Measurements from ENCODE around the gene RASSF3. TPM values are rescaled to one million over a fixed set of nuclear protein-coding genes. Genes with fewer than 3 reads are reported as not detected.

RASSF3 gene
- total and polyA plus RNA-seq, 2 donors = 9.4 to 22.8 TPM

DNA sequence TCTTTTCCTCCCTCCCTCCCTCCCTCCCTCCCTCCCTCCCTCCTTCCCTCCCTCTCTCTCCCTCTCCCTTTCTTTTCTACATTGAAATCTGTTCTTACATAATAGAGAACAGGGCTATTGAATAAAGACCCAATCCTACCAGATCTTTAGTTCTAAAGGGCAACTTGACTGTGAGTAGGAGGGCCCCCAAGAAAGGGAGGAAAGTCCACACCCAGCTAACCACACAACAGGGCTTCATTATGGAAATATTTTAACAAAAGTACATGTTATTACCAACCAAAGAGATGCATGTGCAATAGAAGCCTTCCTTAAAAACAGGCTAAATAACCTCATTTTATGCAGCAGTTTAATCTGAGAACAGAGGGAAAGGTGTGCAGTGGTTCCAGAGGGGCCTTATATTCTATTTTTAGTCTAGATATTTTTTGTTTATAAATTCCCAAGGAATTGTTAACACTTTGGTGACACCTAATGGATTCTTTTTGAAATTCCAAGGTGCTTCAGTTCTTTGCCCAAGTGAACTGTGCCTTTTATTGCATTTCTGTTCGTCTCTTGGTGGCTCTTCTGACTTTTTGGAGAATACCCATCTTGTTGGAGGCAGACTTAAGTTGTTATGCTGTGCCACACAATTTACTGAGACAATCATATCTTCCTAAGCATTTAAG is 85.9 kb downstream of the RASSF3 start:
- no peak overlapping the region for H3K27ac ChIP-seq (ENCODE audit: low read depth in 1 of 2, low read length in 1 of 2)
- H3K4me3 ChIP-seq (ENCODE audit: low read length in 2 of 2) = no peak overlapping the region
- peaks cover 11 to 14% of the 10 kb centered on the region in 2 donors for H3K36me3 ChIP-seq (ENCODE audit: control insufficient read depth in 2 of 2, insufficient read depth in 2 of 2, low read length in 1 of 2)
- 86% methylated on average over 1 of the region's 1 CpG for WGBS
- no peaks in the 10 kb centered on the region for H3K27me3 ChIP-seq (ENCODE audit: control insufficient read depth in 2 of 2, insufficient read depth in 1 of 2, low read length in 1 of 2)
- H3K9me3 ChIP-seq (ENCODE audit: control insufficient read depth in 2 of 2, insufficient read depth in 1 of 2, low read length in 1 of 2) = no peaks in the 10 kb centered on the region
- peaks cover 2 to 10% of the 10 kb centered on the region in 2 donors for H3K4me1 ChIP-seq (ENCODE audit: control insufficient read depth in 2 of 2, insufficient read depth in 2 of 2, low read length in 2 of 2)
- DNase-seq (ENCODE audit: low read depth in 6 of 9, low spot score in 9 of 9) = no peak

DNA sequence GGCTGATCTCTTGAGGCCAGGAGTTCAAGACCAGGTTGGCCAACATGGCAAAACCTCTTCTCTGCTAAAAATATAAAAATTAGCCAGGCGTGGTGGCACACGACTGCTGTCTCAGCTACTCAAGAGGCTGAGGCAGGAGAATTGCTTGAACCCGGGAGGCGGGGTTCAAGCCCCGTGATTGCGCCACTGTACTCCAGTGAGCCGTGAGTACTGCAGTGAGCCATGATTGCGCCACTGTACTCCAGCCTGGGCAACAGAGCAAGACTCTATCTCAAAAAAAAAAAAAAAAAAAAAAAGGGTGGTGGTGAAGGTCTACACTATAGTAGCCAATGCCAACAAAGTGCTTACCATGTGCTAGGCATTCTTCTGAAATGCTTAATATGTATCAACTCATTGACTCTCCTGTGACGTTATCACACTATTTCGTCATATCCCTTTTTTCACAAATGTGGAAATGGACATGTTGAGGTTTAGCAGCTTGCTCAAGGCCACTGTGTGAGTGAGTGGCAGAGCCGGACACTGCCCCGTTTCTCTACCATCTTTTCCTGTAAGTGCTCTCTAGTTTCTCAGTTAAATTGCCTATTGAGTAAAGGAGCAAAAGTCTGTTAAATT is 89.3 kb downstream of the RASSF3 start:
- H3K27me3 ChIP-seq (ENCODE audit: control insufficient read depth in 2 of 2, insufficient read depth in 1 of 2, low read length in 1 of 2) = no peaks in the 10 kb centered on the region
- no peak for DNase-seq (ENCODE audit: low read depth in 6 of 9, low spot score in 9 of 9)
- peaks cover 2 to 8% of the 10 kb centered on the region in 2 donors for H3K4me1 ChIP-seq (ENCODE audit: control insufficient read depth in 2 of 2, insufficient read depth in 2 of 2, low read length in 2 of 2)
- no peak overlapping the region for H3K4me3 ChIP-seq (ENCODE audit: low read length in 2 of 2)
- H3K36me3 ChIP-seq (ENCODE audit: control insufficient read depth in 2 of 2, insufficient read depth in 2 of 2, low read length in 1 of 2) = peaks cover 8 to 10% of the 10 kb centered on the region in 2 donors
- no peak overlapping the region for H3K27ac ChIP-seq (ENCODE audit: low read depth in 1 of 2, low read length in 1 of 2)
- WGBS = 96% methylated on average over 12 of the region's 12 CpGs
- no peaks in the 10 kb centered on the region for H3K9me3 ChIP-seq (ENCODE audit: control insufficient read depth in 2 of 2, insufficient read depth in 1 of 2, low read length in 1 of 2)

DNA sequence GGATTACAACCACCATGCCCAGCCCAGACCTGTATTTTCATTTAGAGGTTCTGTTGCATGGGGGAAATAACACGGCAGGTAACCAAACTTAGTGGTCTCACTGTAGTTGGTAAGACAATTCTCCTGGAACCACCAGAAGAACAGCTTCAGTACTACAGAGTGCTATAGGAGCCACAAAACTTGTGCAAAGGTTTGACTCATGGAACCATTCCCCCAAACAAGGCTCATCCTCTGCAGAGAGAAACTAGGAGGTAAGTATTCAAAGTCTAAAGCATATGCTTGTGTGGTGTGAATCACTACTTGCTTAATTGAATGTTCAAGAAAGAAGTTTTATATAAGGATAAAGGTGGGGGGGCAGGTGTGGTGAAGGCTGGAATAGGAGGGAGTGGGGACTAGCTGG is 90.2 kb downstream of the RASSF3 start:
- no peak for DNase-seq (ENCODE audit: low read depth in 6 of 9, low spot score in 9 of 9)
- H3K4me3 ChIP-seq (ENCODE audit: low read length in 2 of 2) = no peak overlapping the region
- no peaks in the 10 kb centered on the region for H3K27me3 ChIP-seq (ENCODE audit: control insufficient read depth in 2 of 2, insufficient read depth in 1 of 2, low read length in 1 of 2)
- H3K36me3 ChIP-seq (ENCODE audit: control insufficient read depth in 2 of 2, insufficient read depth in 2 of 2, low read length in 1 of 2) = peaks cover under 1 to 2% of the 10 kb centered on the region in 2 donors
- no peak overlapping the region for H3K27ac ChIP-seq (ENCODE audit: low read depth in 1 of 2, low read length in 1 of 2)
- peaks cover 2 to 8% of the 10 kb centered on the region in 2 donors for H3K4me1 ChIP-seq (ENCODE audit: control insufficient read depth in 2 of 2, insufficient read depth in 2 of 2, low read length in 2 of 2)
- H3K9me3 ChIP-seq (ENCODE audit: control insufficient read depth in 2 of 2, insufficient read depth in 1 of 2, low read length in 1 of 2) = no peaks in the 10 kb centered on the region
- 98% methylated on average over 1 of the region's 1 CpG for whole genome bisulfite sequencing

DNA sequence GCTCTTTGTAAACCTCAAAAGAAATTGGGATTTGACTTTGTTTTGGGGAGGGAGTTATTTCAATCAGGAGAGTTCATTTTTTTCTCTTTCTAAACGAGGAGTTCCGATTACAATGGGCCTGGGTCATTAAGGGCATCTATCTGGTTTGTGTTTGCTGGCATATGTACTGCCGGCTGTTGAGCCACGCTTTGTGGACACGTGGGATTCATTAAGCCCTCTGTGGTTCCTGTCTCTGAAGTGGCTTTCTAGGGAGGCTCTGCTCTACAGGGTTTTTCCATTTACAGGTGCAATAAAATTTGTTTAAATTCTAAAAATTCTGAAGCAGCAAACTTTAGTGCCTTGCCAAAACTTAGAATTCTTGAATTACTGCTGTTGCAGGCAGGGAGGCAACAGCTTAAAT is 91.0 kb downstream of the RASSF3 start:
- DNase-seq (ENCODE audit: low read depth in 6 of 9, low spot score in 9 of 9) = no peak
- WGBS = 60% methylated on average over 5 of the region's 5 CpGs
- H3K27ac ChIP-seq (ENCODE audit: low read depth in 1 of 2, low read length in 1 of 2) = no peak overlapping the region
- no peaks in the 10 kb centered on the region for H3K36me3 ChIP-seq (ENCODE audit: control insufficient read depth in 2 of 2, insufficient read depth in 2 of 2, low read length in 1 of 2)
- no peaks in the 10 kb centered on the region for H3K27me3 ChIP-seq (ENCODE audit: control insufficient read depth in 2 of 2, insufficient read depth in 1 of 2, low read length in 1 of 2)
- no peak overlapping the region for H3K4me3 ChIP-seq (ENCODE audit: low read length in 2 of 2)
- H3K9me3 ChIP-seq (ENCODE audit: control insufficient read depth in 2 of 2, insufficient read depth in 1 of 2, low read length in 1 of 2) = no peaks in the 10 kb centered on the region
- peaks cover 2 to 8% of the 10 kb centered on the region in 2 donors for H3K4me1 ChIP-seq (ENCODE audit: control insufficient read depth in 2 of 2, insufficient read depth in 2 of 2, low read length in 2 of 2)

DNA sequence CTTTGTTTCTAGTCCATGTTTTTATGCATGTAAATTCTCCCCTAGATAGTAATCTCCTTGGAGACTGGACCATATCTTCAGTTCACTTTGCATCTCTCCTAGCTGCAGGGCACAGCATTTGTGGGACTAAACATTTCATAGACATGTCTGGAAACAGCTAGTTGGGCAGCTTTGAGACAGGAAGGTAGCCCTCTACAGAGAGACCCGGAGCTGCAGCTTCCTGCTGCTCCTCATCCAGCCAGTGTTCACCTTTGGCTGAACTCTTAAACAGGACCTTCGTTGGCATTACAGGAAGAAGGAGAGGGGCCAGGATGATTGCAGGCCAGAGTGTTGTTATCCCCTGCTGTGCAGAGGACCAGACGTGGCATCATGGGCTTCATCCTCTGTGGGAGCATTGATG is 96.0 kb downstream of the RASSF3 start:
- Histone ChIP-seq H3K4me1 (ENCODE audit: control insufficient read depth in 2 of 2, insufficient read depth in 2 of 2, low read length in 2 of 2) (peaks cover 0 to 1% of the 10 kb centered on the region in 2 donors), H3K9me3 (ENCODE audit: control insufficient read depth in 2 of 2, insufficient read depth in 1 of 2, low read length in 1 of 2) (no peaks in the 10 kb centered on the region), H3K27ac (ENCODE audit: low read depth in 1 of 2, low read length in 1 of 2) (no peak overlapping the region), H3K4me3 (ENCODE audit: low read length in 2 of 2) (no peak overlapping the region), H3K36me3 (ENCODE audit: control insufficient read depth in 2 of 2, insufficient read depth in 2 of 2, low read length in 1 of 2) (no peaks in the 10 kb centered on the region), H3K27me3 (ENCODE audit: control insufficient read depth in 2 of 2, insufficient read depth in 1 of 2, low read length in 1 of 2) (no peaks in the 10 kb centered on the region)
- WGBS = 68% methylated on average over 3 of the region's 3 CpGs
- DNase-seq (ENCODE audit: low read depth in 6 of 9, low spot score in 9 of 9) = no peak

DNA sequence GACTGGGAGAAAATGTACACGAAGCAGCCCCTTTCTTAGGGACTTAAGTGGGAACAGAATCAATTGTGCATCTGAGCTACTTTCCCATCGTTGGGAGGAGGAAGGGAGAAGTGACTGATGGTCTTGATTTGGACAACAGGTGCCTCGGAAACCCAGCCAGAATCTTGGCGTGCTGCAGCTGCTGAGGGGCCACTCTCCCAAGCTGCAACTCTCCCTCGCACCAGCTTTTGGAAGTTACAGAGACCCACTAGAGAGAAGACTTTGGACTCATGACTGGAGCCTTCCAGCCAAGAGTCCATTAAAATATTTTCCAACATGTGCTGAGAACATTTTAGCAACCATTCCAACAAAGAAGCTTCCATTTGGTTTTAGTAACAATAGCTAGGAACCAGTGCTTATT is 96.6 kb downstream of the RASSF3 start:
- Histone ChIP-seq H3K36me3 (ENCODE audit: control insufficient read depth in 2 of 2, insufficient read depth in 2 of 2, low read length in 1 of 2) (no peaks in the 10 kb centered on the region), H3K4me1 (ENCODE audit: control insufficient read depth in 2 of 2, insufficient read depth in 2 of 2, low read length in 2 of 2) (no peaks in the 10 kb centered on the region), H3K4me3 (ENCODE audit: low read length in 2 of 2) (no peak overlapping the region), H3K27me3 (ENCODE audit: control insufficient read depth in 2 of 2, insufficient read depth in 1 of 2, low read length in 1 of 2) (no peaks in the 10 kb centered on the region), H3K9me3 (ENCODE audit: control insufficient read depth in 2 of 2, insufficient read depth in 1 of 2, low read length in 1 of 2) (no peaks in the 10 kb centered on the region), H3K27ac (ENCODE audit: low read depth in 1 of 2, low read length in 1 of 2) (no peak overlapping the region)
- WGBS = 95% methylated on average over 5 of the region's 5 CpGs
- DNase-seq (ENCODE audit: low read depth in 6 of 9, low spot score in 9 of 9) = no peak

DNA sequence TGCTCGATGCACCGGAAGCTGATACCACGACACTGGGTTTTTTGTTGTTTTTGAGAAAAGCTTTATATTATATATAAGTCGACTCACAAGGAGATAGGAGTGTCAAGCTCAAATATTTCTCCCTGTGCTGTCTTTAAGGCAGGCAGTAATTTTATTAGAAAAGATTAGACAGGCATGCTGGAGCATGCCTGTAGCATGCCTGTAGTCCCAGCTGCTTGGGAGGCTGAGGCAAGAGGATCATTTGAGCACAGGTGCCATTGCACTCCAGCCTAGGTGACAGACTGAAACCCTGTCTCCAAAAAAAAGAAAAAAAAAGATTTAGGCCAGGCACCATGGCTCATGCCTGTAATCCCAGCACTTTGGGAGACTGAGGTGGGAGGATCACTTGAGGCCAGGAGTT is 97.1 kb downstream of the RASSF3 start:
- Histone ChIP-seq H3K27me3 (ENCODE audit: control insufficient read depth in 2 of 2, insufficient read depth in 1 of 2, low read length in 1 of 2) (no peaks in the 10 kb centered on the region), H3K4me1 (ENCODE audit: control insufficient read depth in 2 of 2, insufficient read depth in 2 of 2, low read length in 2 of 2) (no peaks in the 10 kb centered on the region), H3K27ac (ENCODE audit: low read depth in 1 of 2, low read length in 1 of 2) (no peak overlapping the region), H3K36me3 (ENCODE audit: control insufficient read depth in 2 of 2, insufficient read depth in 2 of 2, low read length in 1 of 2) (peaks cover 0 to 3% of the 10 kb centered on the region in 2 donors), H3K4me3 (ENCODE audit: low read length in 2 of 2) (no peak overlapping the region), H3K9me3 (ENCODE audit: control insufficient read depth in 2 of 2, insufficient read depth in 1 of 2, low read length in 1 of 2) (no peaks in the 10 kb centered on the region)
- no peak for DNase-seq (ENCODE audit: low read depth in 6 of 9, low spot score in 9 of 9)
- 95% methylated on average over 4 of the region's 4 CpGs for WGBS

DNA sequence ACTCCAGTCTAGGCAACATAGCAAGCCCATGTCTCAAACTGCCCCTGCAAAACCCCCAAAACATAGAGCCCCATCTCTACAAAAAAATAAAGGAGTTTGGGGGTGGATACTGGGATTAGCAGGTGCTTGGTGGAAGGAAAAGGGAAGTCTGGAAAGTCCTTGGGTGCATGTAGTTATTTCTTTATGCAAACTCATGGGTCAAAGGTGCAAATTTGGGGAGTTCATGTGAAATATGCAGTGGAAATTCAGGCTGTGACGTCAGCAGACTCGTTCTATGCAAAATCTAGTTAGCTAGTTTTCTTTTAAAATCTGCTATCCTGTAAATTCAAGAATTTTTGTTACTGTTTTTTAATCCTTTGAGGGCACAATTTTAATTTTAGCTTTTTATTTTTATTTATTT is 97.6 kb downstream of the RASSF3 start:
- Histone ChIP-seq H3K9me3 (ENCODE audit: control insufficient read depth in 2 of 2, insufficient read depth in 1 of 2, low read length in 1 of 2) (no peaks in the 10 kb centered on the region), H3K4me3 (ENCODE audit: low read length in 2 of 2) (no peak overlapping the region), H3K4me1 (ENCODE audit: control insufficient read depth in 2 of 2, insufficient read depth in 2 of 2, low read length in 2 of 2) (no peaks in the 10 kb centered on the region), H3K27ac (ENCODE audit: low read depth in 1 of 2, low read length in 1 of 2) (no peak overlapping the region), H3K27me3 (ENCODE audit: control insufficient read depth in 2 of 2, insufficient read depth in 1 of 2, low read length in 1 of 2) (no peaks in the 10 kb centered on the region), H3K36me3 (ENCODE audit: control insufficient read depth in 2 of 2, insufficient read depth in 2 of 2, low read length in 1 of 2) (peaks cover 0 to 3% of the 10 kb centered on the region in 2 donors)
- no peak for DNase-seq (ENCODE audit: low read depth in 6 of 9, low spot score in 9 of 9)
- WGBS = 97% methylated on average over 2 of the region's 2 CpGs

DNA sequence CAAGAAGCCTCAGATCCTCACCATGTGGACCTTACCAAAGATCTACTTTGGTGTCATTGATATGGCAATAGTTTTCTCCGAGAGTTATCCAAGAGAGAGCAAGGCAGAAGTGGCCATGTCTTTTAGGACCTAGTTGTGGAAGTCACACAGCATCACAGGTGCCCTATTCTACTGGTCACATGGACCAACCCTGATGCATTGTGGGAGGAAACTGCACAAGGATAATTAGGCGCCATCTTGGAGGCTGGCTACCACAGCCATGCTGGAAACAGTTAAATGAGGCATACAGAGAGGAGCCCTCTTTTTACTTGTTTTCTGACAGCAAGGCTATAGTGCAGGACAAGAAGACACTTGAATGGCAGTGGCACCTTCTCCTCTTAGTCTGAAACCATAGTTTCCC is 99.1 kb downstream of the RASSF3 start:
- Histone ChIP-seq H3K27ac (ENCODE audit: low read depth in 1 of 2, low read length in 1 of 2) (no peak overlapping the region), H3K4me3 (ENCODE audit: low read length in 2 of 2) (no peak overlapping the region), H3K36me3 (ENCODE audit: control insufficient read depth in 2 of 2, insufficient read depth in 2 of 2, low read length in 1 of 2) (peaks cover 0 to 3% of the 10 kb centered on the region in 2 donors), H3K27me3 (ENCODE audit: control insufficient read depth in 2 of 2, insufficient read depth in 1 of 2, low read length in 1 of 2) (no peaks in the 10 kb centered on the region), H3K9me3 (ENCODE audit: control insufficient read depth in 2 of 2, insufficient read depth in 1 of 2, low read length in 1 of 2) (no peaks in the 10 kb centered on the region), H3K4me1 (ENCODE audit: control insufficient read depth in 2 of 2, insufficient read depth in 2 of 2, low read length in 2 of 2) (no peaks in the 10 kb centered on the region)
- whole genome bisulfite sequencing = 98% methylated on average over 2 of the region's 2 CpGs
- DNase-seq (ENCODE audit: low read depth in 6 of 9, low spot score in 9 of 9) = no peak

Measured in thymus (tissue), 11 donors.